Activated CD8-positive, alpha-beta memory T cell treated with anti-CD3 and anti-CD28 coated beads for 1 hour (primary cell): ENCODE results near the gene ATG16L2.
"Not testable (repeated sequence)": the region's sequence is repeated elsewhere in the genome, so short reads cannot be mapped to it uniquely, and the experiment has no call there.

Source experiments
- DNase-seq, 2 donors: peaks; one replicate each; pipeline ENCODE4 v3.0.0-alpha.2; 2020; ENCODE audit warnings: low read depth in 1 of 2; ENCODE audit errors: extremely low read depth in 1 of 2

ATG16L2 gene

GRCh38 chr11:72778535-72779494 is 35.4 kb upstream of the ATG16L2 start:
- DNase-seq = no peak

DNA sequence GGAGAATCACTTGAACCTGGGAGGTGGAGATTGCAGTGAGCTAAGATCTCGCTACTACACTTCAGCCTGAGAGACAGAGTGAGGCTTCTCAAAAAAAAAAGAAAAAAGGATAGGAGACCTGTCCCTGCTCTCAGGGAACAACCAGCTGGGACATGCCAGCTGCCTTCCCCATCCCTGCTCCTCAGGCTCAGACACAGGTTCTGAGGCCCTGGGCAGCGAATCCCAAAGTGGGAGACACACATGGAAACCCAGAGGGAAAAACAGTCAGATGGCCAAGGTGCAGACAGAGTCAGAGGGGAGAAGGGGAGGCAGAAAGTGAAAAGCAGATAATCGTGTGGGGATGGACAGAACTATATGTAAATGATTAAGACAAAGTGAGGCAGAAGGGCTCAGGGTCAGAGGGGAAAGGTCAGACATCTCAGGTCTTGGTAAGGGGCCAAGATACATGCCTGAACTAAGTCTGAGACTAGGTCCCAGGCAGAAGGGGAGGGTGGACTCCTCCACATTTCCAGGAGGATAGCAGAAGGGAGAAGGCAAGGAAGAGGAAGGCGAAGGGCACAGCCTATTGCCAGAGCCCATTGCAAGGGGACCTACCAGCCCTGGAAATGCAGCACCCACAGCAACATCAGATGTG is 34.6 kb upstream of the ATG16L2 start:
- DNase-seq = no peak

- no peak for DNase-seq
Observed at GRCh38 chr11:72780296-72781062, 33.7 kb upstream of the ATG16L2 start.

DNA sequence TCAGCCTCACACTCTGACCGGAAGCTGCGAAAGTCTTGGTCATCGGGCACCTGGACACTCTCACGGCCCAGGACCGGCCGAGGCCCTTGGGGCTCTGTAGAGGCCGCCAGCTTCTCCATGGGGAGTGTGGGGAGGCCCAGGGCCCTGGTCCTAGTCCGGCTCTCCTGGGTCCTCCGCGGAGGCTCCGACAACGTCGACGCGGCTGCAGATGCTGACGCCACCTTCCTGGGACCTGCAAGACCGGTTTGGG is 33.2 kb upstream of the ATG16L2 start:
- DNase-seq = no peak

- DNase-seq = peak; percentile 10 to 46
Observed at GRCh38 chr11:72781313-72782080, 32.7 kb upstream of the ATG16L2 start.

GRCh38 chr11:72782081-72782920 is 31.9 kb upstream of the ATG16L2 start:
- DNase-seq = no peak

- no peak for DNase-seq
Observed at GRCh38 chr11:72783144-72783905, 30.9 kb upstream of the ATG16L2 start.

DNA sequence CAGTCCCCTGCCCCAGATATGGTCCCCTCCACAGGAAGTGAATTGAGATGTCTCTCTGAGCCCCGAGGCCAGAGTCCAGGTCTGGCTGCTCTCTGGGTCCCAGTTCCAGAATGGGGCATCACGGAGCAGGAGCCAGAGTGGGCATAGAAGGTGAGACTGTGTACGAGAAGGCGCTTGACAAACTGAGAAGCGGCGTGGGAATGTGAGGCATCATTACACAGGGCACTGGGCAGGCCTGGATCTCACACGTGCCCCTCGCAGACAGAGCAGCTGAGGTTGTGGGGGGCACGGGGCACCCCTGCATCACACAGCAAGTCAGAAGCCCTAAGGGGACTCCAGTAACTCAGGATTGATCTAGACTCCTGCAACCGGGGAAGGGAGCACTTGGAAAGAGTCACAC is 29.5 kb upstream of the ATG16L2 start:
- no peak for DNase-seq

GRCh38 chr11:72786305-72787215 is 27.7 kb upstream of the ATG16L2 start:
- DNase-seq = no peak

GRCh38 chr11:72787216-72788104 is 26.8 kb upstream of the ATG16L2 start:
- DNase-seq = no peak

- no peak for DNase-seq
Observed at GRCh38 chr11:72788241-72788640, 26.0 kb upstream of the ATG16L2 start.

GRCh38 chr11:72789493-72790131 is 24.6 kb upstream of the ATG16L2 start:
- no peak for DNase-seq

- DNase-seq = not testable (repeated sequence)
Observed at GRCh38 chr11:72791228-72791627, 23.0 kb upstream of the ATG16L2 start.

DNA sequence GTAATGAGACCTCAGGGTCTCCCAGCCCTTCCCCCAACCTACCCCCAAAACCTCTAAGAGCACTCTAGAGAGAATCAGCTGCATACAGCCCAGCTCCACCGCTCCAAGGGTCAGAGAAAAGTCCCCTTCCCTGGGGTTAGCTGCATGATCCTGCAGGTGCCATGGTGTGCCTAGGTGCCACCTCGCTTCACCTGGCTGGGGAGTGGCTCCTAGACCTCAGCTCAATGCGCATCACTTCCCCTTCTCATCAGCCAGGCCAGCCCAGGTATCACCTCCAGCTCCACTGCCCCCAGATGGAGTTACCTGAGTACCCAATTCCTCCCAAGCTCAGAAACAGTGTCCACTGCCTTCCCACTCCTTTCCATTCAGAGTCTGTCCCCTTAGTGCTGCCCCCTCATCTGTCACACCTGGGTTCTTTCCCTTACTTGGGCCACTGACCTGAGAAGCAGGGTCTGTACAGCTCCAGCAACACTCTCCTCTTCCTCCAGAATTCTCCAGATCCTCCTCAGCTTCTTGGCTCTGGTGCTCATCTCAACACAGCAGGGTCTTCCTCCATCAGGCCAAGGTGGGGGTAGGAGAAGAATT is 21.7 kb upstream of the ATG16L2 start:
- DNase-seq = no peak

DNA sequence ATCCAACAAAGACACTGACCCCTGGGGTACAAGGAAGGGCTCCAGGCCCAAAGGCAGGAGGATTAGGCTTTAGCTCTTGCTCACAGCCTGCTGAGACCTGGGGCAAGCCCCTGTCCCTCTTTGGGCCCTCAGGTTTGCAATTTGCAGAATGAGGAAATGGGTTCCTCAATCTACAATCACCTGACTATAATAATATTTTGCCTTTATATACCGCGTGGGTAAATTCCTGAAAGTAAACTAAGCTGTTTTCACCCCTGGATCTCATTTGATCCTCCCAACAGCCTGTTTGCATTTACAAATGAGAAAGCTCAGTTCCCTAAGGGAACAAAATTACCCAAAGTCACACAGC is 21.2 kb upstream of the ATG16L2 start:
- DNase-seq = no peak
